Activated gamma-delta T cell treated with anti-CD3 and anti-CD28 coated beads, Interleukin-2, amount 50 U/mL, for 16 hours (primary cell): ENCODE data around the gene ARSI.
"Not testable (repeated sequence)": the region's sequence is repeated elsewhere in the genome, so short reads cannot be mapped to it uniquely, and the experiment has no call there.

Experiments
- DNase-seq: peaks from one replicate; pipeline ENCODE4 v3.0.0-alpha.2; 2020; ENCODE audit warnings: low read depth

ARSI gene

GRCh38 chr5:150265870-150266383 lies 36.8 kb downstream of the ARSI start:
- no peak for DNase-seq

GRCh38 chr5:150264667-150265603 lies 37.8 kb downstream of the ARSI start:
- no peak for DNase-seq

- DNase-seq: no peak
Measured at GRCh38 chr5:150263801-150264621, 38.7 kb downstream of the ARSI start.

GRCh38 chr5:150263375-150263775 lies 39.3 kb downstream of the ARSI start:
- no peak for DNase-seq

DNA sequence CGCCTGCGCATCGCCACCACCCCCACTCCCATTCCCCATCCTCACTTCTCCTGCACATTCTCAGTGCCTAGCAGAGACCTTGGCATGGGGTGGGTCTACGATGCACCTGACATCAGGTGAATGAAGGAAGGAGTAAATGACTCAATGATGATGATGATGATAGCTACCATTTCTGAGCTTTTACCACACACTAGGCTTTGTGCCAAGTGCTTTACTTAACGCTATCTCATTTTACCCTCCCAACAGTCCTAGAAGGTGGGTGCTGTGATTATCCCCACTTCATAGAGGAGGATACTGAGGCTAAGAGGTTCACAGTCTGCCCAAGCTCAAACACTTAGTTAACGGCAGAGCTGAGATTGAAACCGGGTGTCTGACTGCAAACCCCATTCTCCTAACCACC lies 40.2 kb downstream of the ARSI start:
- no peak for DNase-seq

- DNase-seq: no peak
Measured at GRCh38 chr5:150261231-150261630, 41.5 kb downstream of the ARSI start.

GRCh38 chr5:150258130-150258529 lies 44.6 kb downstream of the ARSI start:
- DNase-seq: no peak

- DNase-seq: no peak
Measured at GRCh38 chr5:150257424-150257823, 45.3 kb downstream of the ARSI start.

- DNase-seq: no peak
Measured at GRCh38 chr5:150256410-150257064, 46.2 kb downstream of the ARSI start.

- DNase-seq: no peak
Measured at GRCh38 chr5:150255659-150256409, 46.9 kb downstream of the ARSI start.

DNA sequence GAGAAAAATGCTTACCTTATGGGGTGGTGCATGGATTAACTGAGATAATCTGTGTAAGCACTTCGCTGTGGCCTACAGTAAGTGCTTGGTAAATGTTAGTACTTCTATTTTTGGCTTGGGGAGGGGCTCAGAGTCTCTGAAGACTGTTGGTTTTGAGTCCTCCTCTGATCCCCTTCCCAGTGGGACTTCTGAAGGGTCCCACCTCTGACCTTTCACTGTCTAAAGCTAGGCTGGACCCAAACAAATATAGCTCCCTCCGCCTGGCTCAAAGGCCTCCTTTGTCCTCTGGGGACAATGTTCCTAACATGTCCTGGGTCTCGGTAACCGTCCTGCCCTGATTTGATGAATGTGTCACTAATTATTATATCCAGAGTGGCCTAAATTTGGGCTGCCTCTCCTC lies 47.9 kb downstream of the ARSI start:
- DNase-seq: no peak

DNA sequence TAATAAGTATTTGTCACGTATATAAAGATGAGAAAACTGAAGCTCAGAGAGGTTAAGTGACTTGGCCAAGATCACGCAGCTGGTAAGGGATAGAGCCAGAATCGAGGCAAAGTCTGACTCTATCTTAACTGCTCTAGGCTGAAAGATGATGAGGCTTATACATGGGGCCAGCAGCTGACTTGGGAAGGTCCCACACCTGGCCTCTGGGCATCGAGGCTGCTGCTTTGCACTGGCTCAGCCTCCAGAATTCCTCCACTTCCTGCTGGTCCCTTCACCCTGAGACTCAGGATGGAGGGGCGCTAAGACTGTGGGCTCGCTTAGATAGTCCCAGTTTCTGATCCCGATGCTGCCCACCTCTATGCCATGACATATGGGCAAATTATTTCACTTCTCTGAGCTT lies 48.3 kb downstream of the ARSI start:
- DNase-seq: no peak

GRCh38 chr5:150253416-150254208 lies 49.1 kb downstream of the ARSI start:
- DNase-seq: no peak

GRCh38 chr5:150252489-150252888 lies 50.2 kb downstream of the ARSI start:
- no peak for DNase-seq

GRCh38 chr5:150251504-150251903 lies 51.2 kb downstream of the ARSI start:
- DNase-seq: no peak

DNA sequence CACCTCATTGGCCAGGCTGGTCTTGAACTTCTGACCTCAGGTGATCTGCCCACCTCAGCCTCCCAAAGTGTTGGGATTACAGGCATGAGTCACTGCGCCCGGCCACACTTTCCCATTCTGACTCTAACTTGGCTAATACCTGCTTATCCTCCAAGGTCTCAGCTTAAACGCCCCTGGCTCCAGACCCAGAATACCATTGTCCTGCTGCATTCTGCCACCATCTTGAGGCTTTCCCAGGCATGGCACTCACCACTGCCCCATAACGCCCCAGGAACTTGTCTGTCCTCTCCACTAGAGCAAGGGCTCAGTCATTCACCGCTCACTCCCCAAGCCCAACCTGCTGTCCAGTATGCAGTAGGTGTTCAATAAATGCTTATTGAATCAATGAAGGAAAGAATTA lies 53.0 kb downstream of the ARSI start:
- DNase-seq: no peak

DNA sequence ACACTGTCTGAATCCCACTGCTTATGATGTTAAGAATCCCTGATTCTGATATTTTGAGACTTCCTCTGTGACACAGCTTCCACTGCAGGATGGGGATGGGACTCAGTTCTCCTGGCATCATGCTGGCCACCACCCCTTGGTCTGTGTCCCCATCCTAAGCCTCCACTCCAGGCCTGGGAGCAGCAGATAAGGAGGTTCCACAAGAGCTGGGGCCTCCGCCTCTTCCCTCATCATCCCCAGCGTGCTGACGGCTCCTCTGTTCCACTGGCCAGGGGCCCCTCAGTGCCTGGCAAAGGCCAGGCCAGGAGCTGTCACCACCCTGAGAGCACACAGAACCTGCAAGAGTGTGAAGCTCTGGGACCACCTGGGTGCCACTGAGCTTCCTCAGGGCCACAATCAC lies 53.8 kb downstream of the ARSI start:
- no peak for DNase-seq

- not testable (repeated sequence) for DNase-seq
Measured at GRCh38 chr5:150248493-150248892, 54.2 kb downstream of the ARSI start.

DNA sequence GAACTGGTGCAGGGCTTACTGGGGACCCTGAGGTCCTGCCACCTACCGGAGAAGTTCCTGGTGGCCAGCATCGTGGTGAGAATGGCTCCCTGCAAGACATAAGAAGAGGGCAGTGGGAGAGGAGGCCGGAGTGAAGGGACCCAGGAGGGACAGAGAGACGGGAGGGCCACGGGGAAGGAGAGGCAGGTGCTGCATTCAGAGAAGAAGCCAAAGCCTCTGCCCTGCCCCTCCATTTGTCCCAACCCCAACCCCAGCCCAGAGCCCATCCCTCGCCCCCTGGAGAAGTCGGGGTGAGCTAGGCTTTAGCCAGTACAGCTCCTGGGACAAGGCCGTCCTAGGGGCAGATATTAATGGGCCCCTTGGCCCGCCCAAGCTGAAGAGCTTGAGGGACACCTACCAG lies 55.0 kb downstream of the ARSI start:
- no peak for DNase-seq

- no peak for DNase-seq
Measured at GRCh38 chr5:150246835-150247234, 55.9 kb downstream of the ARSI start.

- DNase-seq: no peak
Measured at GRCh38 chr5:150246429-150246828, 56.3 kb downstream of the ARSI start.
